K562 (cell line): Measurements from ENCODE around the gene RO60. TPM values are rescaled to one million over a fixed set of nuclear protein-coding genes. Genes with fewer than 3 reads are reported as not detected.

Source experiments
- DMBX1 ChIP-seq: fragments of 250-450 bp; sonication (Bioruptor Pico); IDR thresholded peaks from 2 replicates; pipeline ENCODE4 v1.8.0; 2022; ENCODE audit warnings: inconsistent platforms, mild to moderate bottlenecking, moderate library complexity, borderline replicate concordance
- EP400 ChIP-seq: fragments of 450-650 bp; IDR thresholded peaks from 2 replicates; pipeline ENCODE4 v1.6.1; 2017; ENCODE audit warnings: antibody characterized with exemption, mild to moderate bottlenecking, moderate library complexity
- MCM5 ChIP-seq: fragments of 450-650 bp; IDR thresholded peaks from 2 replicates; pipeline ENCODE4 v1.6.1; 2016; ENCODE audit warnings: low read depth
- RCOR1 ChIP-seq, 2 experiments: IDR thresholded peaks; 2 replicates each; pipeline ENCODE4 v1.6.1; 2012; ENCODE audit warnings: low read depth in 2 of 2, low read length in 2 of 2, borderline replicate concordance in 1 of 2, improper control_type of control experiment in 1 of 2
- SAFB ChIP-seq: fragments of 200-400 bp; formaldehyde crosslinking; IDR thresholded peaks from 2 replicates; pipeline ENCODE4 v1.6.1; 2017; ENCODE audit warnings: low read depth, low read length, borderline replicate concordance
- ZFX ChIP-seq: sonication (generic); formaldehyde crosslinking; IDR thresholded peaks from 2 replicates; pipeline ENCODE4 v1.8.0; 2022; ENCODE audit warnings: mild to moderate bottlenecking, missing genetic modification reagents, moderate library complexity
- ZNF174 ChIP-seq: fragments of 250-450 bp; sonication (Bioruptor Pico); IDR thresholded peaks from 2 replicates; pipeline ENCODE4 v1.4.0; 2020; ENCODE audit warnings: mild to moderate bottlenecking
- ZNF76 ChIP-seq: fragments of 250-450 bp; sonication (Bioruptor Pico); IDR thresholded peaks from 2 replicates; pipeline ENCODE4 v1.4.0; 2020; ENCODE audit warnings: mild to moderate bottlenecking, moderate library complexity, borderline replicate concordance
- polyA plus RNA-seq, 8 experiments: library from polyadenylated mRNA; depleted of rRNA in 4 of 8; stranded (reverse) in 5 of 8; unstranded in 3 of 8; fragments of >200 nt; fragmentation: Nextera tagmentation in 2 of 8; fragmentation: Illumina TruSeq in 1 of 8; extraction: Ambion mirVana in 2 of 8; extraction: Trizol in 1 of 8; gene quantifications; 2 replicates each; pipeline versions ENCODE4 v1.2.1 to v1.2.3, GENCODE V29; 2011 to 2014; ENCODE audit warnings: inconsistent platforms in 1 of 8, missing spikeins in 1 of 8
- total RNA-seq, 7 experiments: library from RNA; depleted of rRNA in 6 of 7; stranded (reverse); fragments of >200 nt in 6 of 7; fragmentation: Illumina TruSeq in 2 of 7; extraction: Trizol in 2 of 7; gene quantifications; 2 replicates each; pipeline versions ENCODE4 v1.2.1 to v1.2.3, GENCODE V29; 2011 to 2021; ENCODE audit warnings: low replicate concordance in 1 of 7
- TF ChIP-seq, protein P1 (sequence below): IDR thresholded peaks from 3 replicates; pipeline ENCODE4 v1.6.1; 2011; ENCODE audit warnings: borderline replicate concordance, mild to moderate bottlenecking, moderate library complexity; ENCODE audit not compliant: insufficient read length; ENCODE audit errors: extremely low read depth
- TF ChIP-seq, protein P2 (sequence below): fragments of 250-450 bp; sonication (Bioruptor Pico); IDR thresholded peaks from 2 replicates; pipeline ENCODE4 v1.4.0; 2020; ENCODE audit warnings: mild to moderate bottlenecking, moderate library complexity
- TF ChIP-seq, protein P3 (sequence below): fragments of 250-450 bp; sonication (Bioruptor Pico); IDR thresholded peaks from 2 replicates; pipeline ENCODE4 v1.5.0; 2021; ENCODE audit warnings: mild to moderate bottlenecking, moderate library complexity

Gene RO60
- total and polyA plus RNA-seq, 9 of the 15 experiments (the other 6 are each of a cell fraction or from before 2014, with no cell fraction given), result 24.9 to 187 (median 101) TPM

DNA sequence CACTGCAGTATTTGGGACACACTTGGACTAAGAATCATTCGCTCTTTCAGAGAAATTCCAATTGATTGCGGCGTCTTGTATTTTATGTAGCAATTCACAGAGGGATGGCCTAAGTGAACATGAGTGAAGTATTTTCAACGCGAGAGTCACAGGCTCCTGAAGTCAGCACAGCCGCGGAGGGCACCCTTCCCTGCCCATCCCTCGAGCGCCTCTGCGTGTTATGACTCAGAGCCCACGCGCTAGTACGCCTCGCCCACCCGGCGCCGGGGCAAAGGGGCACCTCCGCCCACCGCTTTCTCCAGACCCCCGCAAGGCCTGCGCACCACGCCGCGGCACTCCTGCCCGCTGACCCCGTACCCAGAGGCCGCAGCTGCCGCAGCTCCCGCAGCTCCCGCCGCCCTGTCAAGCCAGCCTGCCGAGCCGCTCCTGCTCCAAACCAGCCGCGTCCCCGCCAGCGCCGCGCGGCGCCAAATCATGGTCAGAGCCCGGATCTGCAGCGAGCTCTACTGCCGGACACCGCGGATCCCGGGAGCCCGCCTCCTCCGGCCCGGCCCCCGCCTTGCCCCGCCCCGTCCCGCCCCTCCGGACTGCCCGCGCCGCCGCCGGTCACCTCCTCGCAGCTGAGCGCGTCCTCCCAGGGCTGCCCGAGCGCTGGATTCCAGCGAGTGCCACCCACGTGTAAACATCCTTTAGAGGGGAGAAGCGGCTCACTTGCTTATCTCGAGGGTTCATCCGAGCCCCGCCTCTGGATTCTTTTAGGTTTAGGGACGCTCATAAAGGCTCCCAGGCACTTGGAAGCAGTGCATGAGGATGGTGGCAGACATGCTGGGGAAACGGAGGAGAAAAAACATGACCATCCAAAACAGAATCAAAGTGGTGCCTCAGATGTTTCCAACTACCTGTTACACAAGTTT lies 45.8 kb downstream of the RO60 start, which contains the start of gene GLRX2 (continued):
- TF ChIP-seq MCM5 (no peak), ZNF174 (CRISPR knock-in tag) (no peak), SAFB (peak; percentile 66), DMBX1 (CRISPR knock-in tag) (no peak), EP400 (peak; percentile 74), RCOR1 (IDR thresholded peaks at IDR 0.05; ENCODE audit: borderline replicate concordance in 1 of 2, low read depth in 2 of 2, low read length in 2 of 2) (peak in 1 of 2 experiments; percentile 83; a peak in 1 of 4 replicates), ZFX (CRISPR knock-in tag) (peak; percentile 86), ZNF76 (CRISPR knock-in tag) (no peak; the same call in 1 of the 2 replicates)
- TF ChIP-seq, protein P1, sequence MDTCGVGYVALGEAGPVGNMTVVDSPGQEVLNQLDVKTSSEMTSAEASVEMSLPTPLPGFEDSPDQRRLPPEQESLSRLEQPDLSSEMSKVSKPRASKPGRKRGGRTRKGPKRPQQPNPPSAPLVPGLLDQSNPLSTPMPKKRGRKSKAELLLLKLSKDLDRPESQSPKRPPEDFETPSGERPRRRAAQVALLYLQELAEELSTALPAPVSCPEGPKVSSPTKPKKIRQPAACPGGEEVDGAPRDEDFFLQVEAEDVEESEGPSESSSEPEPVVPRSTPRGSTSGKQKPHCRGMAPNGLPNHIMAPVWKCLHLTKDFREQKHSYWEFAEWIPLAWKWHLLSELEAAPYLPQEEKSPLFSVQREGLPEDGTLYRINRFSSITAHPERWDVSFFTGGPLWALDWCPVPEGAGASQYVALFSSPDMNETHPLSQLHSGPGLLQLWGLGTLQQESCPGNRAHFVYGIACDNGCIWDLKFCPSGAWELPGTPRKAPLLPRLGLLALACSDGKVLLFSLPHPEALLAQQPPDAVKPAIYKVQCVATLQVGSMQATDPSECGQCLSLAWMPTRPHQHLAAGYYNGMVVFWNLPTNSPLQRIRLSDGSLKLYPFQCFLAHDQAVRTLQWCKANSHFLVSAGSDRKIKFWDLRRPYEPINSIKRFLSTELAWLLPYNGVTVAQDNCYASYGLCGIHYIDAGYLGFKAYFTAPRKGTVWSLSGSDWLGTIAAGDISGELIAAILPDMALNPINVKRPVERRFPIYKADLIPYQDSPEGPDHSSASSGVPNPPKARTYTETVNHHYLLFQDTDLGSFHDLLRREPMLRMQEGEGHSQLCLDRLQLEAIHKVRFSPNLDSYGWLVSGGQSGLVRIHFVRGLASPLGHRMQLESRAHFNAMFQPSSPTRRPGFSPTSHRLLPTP, result no peak
- TF ChIP-seq, protein P2, sequence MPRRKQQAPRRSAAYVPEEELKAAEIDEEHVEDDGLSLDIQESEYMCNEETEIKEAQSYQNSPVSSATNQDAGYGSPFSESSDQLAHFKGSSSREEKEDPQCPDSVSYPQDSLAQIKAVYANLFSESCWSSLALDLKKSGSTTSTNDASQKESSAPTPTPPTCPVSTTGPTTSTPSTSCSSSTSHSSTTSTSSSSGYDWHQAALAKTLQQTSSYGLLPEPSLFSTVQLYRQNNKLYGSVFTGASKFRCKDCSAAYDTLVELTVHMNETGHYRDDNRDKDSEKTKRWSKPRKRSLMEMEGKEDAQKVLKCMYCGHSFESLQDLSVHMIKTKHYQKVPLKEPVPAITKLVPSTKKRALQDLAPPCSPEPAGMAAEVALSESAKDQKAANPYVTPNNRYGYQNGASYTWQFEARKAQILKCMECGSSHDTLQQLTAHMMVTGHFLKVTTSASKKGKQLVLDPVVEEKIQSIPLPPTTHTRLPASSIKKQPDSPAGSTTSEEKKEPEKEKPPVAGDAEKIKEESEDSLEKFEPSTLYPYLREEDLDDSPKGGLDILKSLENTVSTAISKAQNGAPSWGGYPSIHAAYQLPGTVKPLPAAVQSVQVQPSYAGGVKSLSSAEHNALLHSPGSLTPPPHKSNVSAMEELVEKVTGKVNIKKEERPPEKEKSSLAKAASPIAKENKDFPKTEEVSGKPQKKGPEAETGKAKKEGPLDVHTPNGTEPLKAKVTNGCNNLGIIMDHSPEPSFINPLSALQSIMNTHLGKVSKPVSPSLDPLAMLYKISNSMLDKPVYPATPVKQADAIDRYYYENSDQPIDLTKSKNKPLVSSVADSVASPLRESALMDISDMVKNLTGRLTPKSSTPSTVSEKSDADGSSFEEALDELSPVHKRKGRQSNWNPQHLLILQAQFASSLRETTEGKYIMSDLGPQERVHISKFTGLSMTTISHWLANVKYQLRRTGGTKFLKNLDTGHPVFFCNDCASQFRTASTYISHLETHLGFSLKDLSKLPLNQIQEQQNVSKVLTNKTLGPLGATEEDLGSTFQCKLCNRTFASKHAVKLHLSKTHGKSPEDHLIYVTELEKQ, result no peak
- TF ChIP-seq, protein P3, sequence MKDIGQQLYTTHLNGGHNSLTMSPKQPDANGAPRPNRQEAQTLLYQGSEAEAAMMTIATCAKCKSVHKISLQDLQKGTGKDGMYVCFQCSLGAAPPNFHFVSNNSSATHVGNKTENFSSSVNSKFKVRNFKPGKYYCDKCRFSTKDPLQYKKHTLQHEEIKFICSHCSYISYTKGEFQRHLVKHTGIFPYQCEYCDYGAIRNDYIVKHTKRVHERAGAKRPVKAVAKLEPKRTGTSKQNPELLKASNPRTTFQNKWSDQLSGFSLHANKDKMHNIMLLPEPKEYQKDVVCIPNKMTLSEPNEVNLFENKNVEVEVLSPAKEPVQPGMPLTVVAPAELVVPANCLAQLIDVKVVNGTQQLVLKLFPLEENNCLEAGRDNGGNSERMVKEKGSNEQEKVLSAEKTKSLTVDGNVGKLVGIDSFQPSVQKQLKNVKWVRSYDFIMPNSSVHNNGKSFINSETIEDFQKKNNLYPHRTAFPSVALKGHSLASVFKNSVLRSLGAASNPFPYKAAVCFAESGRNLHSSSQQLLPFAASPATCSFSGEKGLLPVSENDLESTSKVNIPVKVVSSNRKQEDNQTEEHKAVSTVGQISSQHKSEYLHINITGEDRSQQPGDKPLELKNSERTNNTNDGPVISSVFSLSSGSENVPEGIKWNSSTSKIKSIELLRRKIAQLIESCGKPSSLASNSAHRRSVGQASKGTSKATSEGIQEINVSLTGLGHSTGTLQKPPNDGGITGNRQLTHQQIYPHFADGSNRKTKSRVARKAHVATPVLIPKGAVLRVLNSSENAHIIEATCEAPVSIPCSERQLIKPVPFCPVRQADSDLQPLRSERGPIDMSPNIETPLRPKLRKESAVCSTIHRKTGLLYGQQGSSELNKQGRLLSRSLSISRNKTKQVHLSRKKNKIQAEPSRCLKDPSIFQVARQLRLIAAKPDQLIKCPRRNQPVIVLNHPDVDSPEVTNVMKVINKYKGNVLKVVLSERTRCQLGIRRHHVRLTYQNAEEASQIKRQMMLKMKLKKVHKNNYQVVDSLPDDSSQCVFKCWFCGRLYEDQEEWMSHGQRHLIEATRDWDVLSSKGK (CRISPR knock-in tag), result no peak
